ENCODE measurements around the gene NCS1.

NCS1 gene

GRCh38 chr9:130172161-130172857 is at the start of gene NCS1:
NCS1 (plus strand) TSS chr9:130172404; CDS start chr9:130172664, 260 bp downstream.
- in situ Hi-C loops (cut with MboI; ENCODE audit: low pct_unique_long_range_greater_than_20kb, low sequenced_read_pairs, unreplicated experiment): no loop called here
- peak; percentile 89 for DNase-seq (ENCODE audit: low spot score)
- TF ChIP-seq, protein P1, sequence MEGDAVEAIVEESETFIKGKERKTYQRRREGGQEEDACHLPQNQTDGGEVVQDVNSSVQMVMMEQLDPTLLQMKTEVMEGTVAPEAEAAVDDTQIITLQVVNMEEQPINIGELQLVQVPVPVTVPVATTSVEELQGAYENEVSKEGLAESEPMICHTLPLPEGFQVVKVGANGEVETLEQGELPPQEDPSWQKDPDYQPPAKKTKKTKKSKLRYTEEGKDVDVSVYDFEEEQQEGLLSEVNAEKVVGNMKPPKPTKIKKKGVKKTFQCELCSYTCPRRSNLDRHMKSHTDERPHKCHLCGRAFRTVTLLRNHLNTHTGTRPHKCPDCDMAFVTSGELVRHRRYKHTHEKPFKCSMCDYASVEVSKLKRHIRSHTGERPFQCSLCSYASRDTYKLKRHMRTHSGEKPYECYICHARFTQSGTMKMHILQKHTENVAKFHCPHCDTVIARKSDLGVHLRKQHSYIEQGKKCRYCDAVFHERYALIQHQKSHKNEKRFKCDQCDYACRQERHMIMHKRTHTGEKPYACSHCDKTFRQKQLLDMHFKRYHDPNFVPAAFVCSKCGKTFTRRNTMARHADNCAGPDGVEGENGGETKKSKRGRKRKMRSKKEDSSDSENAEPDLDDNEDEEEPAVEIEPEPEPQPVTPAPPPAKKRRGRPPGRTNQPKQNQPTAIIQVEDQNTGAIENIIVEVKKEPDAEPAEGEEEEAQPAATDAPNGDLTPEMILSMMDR (IDR thresholded peaks at IDR 0.05; ENCODE audit: extremely low read depth, insufficient read depth, missing control alignments): no peak

- DNase-seq (ENCODE audit: low spot score): no peak
- in situ Hi-C loops (cut with MboI; ENCODE audit: low pct_unique_long_range_greater_than_20kb, low sequenced_read_pairs, unreplicated experiment): no loop called here
- TF ChIP-seq, protein P1 (IDR thresholded peaks at IDR 0.05; ENCODE audit: extremely low read depth, insufficient read depth, missing control alignments): no peak
Measured at GRCh38 chr9:130122456-130122855, 49.7 kb upstream of the NCS1 start.

DNA sequence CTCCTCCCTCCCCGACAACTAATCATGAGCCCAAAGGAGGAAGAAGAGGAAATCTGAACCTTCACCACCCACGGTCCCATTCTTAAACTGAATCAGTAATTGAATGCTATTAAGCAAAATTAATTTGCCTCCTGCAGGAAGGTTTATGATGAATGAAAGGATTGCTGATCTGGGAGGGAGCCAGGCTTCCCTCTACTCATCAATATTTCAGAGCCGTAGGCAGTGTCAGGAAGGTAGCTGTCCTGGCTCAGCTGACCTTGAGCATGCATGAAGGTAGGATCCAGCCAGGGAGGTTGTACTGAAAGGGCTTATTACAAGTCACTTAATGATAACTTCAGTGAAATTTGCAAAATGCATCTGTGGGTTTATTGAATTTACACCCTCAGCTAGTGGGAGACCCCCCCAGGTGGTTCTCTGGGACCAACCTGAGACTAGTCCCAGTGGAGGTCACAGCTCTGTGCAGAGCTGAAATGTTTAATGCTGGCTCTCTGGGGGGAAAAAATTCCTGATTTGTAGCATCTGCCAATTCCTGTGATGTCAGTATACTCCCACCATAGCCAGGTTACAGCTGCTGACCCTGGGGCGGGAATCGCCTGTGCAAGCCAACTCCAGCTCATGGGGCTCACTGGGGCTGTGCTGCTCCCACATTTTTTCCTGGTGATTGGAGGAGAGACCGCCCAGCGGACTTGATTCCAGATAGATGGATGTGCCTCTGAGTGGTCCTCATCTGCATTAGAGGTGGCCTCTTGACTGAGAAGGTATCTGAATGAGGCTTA is 47.9 kb upstream of the NCS1 start:
- in situ Hi-C loops (cut with MboI; ENCODE audit: low pct_unique_long_range_greater_than_20kb, low sequenced_read_pairs, unreplicated experiment): no loop called here
- TF ChIP-seq, protein P1 (IDR thresholded peaks at IDR 0.05; ENCODE audit: extremely low read depth, insufficient read depth, missing control alignments): no peak
- no peak for DNase-seq (ENCODE audit: low spot score)

- TF ChIP-seq, protein P1 (IDR thresholded peaks at IDR 0.05; ENCODE audit: extremely low read depth, insufficient read depth, missing control alignments): no peak
- in situ Hi-C loops (cut with MboI; ENCODE audit: low pct_unique_long_range_greater_than_20kb, low sequenced_read_pairs, unreplicated experiment): no loop called here
- DNase-seq (ENCODE audit: low spot score): no peak
Measured at GRCh38 chr9:130126721-130127433, 45.3 kb upstream of the NCS1 start.

DNA sequence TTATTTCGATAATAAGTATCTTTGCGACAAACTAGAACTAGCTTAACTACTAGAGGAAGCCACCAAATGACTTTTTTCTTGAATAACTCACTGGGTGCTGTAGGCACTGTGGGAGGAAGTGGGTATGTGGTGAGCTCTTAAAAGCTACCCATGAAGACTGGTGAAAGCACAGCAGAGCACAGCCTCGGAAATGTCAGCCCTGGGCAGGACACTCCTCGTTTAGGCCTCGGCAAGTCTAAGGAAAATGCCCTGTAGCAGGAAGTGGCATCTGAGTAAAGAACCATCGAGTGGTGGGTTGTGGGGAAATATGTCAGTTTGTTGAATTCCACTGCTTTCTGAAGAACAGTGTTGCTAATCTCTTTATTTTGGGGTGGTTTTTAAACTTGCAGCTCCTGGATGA is 44.0 kb upstream of the NCS1 start:
- in situ Hi-C loops (cut with MboI; ENCODE audit: low pct_unique_long_range_greater_than_20kb, low sequenced_read_pairs, unreplicated experiment): no loop called here
- peak; percentile 41 for DNase-seq (ENCODE audit: low spot score)
- TF ChIP-seq, protein P1 (IDR thresholded peaks at IDR 0.05; ENCODE audit: extremely low read depth, insufficient read depth, missing control alignments): no peak

DNA sequence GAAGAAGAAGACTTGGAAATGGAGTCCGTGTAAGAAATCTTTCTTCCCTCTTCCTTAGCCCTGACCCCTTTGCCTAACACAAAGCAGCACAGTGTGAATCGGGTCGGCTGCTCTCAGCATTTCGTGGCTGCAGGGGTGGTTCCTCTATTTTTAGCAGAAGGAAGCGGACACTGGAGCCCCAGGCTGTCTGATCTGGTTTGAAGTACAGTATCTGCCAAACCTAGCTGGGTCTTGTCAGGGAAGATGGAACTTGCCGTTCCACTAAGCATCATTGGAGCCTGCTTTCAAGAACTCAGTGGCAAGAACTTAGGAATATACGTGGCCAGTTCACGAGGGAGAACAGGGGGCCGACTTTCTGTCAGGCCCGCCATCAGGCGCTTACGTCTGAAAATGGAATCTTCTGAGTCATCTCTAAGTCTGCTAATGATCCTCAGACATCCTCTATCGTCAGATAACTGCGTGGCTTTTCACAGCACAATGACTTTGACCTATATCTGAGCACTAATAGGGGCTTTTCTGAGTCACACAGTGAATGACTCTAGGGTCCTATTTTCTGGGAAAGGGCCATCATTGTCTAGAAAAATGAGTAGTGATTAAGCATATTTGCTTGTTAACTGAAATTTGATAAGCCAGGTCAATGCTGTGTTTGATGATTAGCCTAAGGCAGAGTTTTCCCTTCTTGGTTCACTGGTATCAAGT is 43.3 kb upstream of the NCS1 start:
- in situ Hi-C loops (cut with MboI; ENCODE audit: low pct_unique_long_range_greater_than_20kb, low sequenced_read_pairs, unreplicated experiment): no loop called here
- TF ChIP-seq, protein P1 (IDR thresholded peaks at IDR 0.05; ENCODE audit: extremely low read depth, insufficient read depth, missing control alignments): no peak
- peak; percentile 75 for DNase-seq (ENCODE audit: low spot score)

Measured in GM13977 (cell line).